DND-41 (cell line): ENCODE results near the gene ALDOA.

Experiments used
- ATAC-seq: fragments of 200-7000 bp; cut with Tn5 transposase; 3 replicates; pipeline ENCODE4 v1.9.1; 2021; ENCODE audit warnings: low read depth; ENCODE audit not compliant: insufficient read depth
- DNase-seq: peaks from one replicate; pipeline ENCODE4 v3.0.0-alpha.2; 2020
- H2AFZ ChIP-seq: 2 replicates; pipeline ENCODE4 v1.6.0; 2012; ENCODE audit warnings: low read depth, low read length
- H3K27ac ChIP-seq: 2 replicates; pipeline ENCODE4 v1.5.1; 2012; ENCODE audit warnings: low read length, inconsistent platforms
- H3K27me3 ChIP-seq: fragments of 200-600 bp; sonication (generic); 2 replicates; pipeline ENCODE4 v1.6.0; 2012; ENCODE audit warnings: low read length, mild to moderate bottlenecking, inconsistent platforms; ENCODE audit not compliant: insufficient read depth, poor library complexity
- H3K36me3 ChIP-seq: 2 replicates; pipeline ENCODE4 v1.5.1; 2012; ENCODE audit warnings: low read length, inconsistent platforms; ENCODE audit not compliant: insufficient read depth
- H3K4me1 ChIP-seq: 2 replicates; pipeline ENCODE4 v1.5.1; 2012; ENCODE audit warnings: mild to moderate bottlenecking, low read length; ENCODE audit not compliant: insufficient read depth
- H3K4me2 ChIP-seq: 2 replicates; pipeline ENCODE4 v1.6.0; 2012; ENCODE audit warnings: mild to moderate bottlenecking, moderate library complexity, low read length, inconsistent platforms; ENCODE audit not compliant: insufficient read depth
- H3K4me3 ChIP-seq, 2 experiments: fragments of 200-600 bp in 1 of 2; shearing (Covaris generic) in 1 of 2; 2 replicates each; pipeline ENCODE4 v1.5.1; 2012 to 2016; ENCODE audit warnings: inconsistent platforms in 2 of 2, low read length in 2 of 2, mild to moderate bottlenecking in 2 of 2, low read depth in 1 of 2, moderate library complexity in 1 of 2
- H3K79me2 ChIP-seq: 2 replicates; pipeline ENCODE4 v1.6.0; 2012; ENCODE audit warnings: low read length, inconsistent platforms; ENCODE audit not compliant: insufficient read depth
- H3K9ac ChIP-seq: 2 replicates; pipeline ENCODE4 v1.6.0; 2012; ENCODE audit warnings: low read depth, mild to moderate bottlenecking, inconsistent platforms, low read length, moderate library complexity
- H3K9me3 ChIP-seq: 2 replicates; pipeline ENCODE4 v1.5.1; 2012; ENCODE audit warnings: low read length, moderate library complexity, mild to moderate bottlenecking, inconsistent platforms; ENCODE audit not compliant: insufficient read depth, severe bottlenecking
- H4K20me1 ChIP-seq: 2 replicates; pipeline ENCODE4 v1.6.0; 2012; ENCODE audit warnings: low read length; ENCODE audit not compliant: insufficient read depth
- CTCF ChIP-seq: IDR thresholded peaks from 2 replicates; pipeline ENCODE4 v1.5.1; 2012; ENCODE audit warnings: borderline replicate concordance, low read length, moderate library complexity, mild to moderate bottlenecking; ENCODE audit not compliant: poor library complexity, severe bottlenecking; ENCODE audit errors: extremely low read depth
- EZH2 ChIP-seq: IDR thresholded peaks from 3 replicates; pipeline ENCODE4 v1.6.1; 2012; ENCODE audit warnings: borderline replicate concordance, low read depth, mild to moderate bottlenecking, moderate library complexity, low read length, inconsistent platforms; ENCODE audit not compliant: severe bottlenecking

Gene ALDOA

GRCh38 chr16:30065943-30066760 lies 592 bp downstream of the ALDOA start:
- Histone ChIP-seq H3K4me2 (peak overlapping the region; percentile 93), H3K9me3 (no peaks in the 10 kb centered on the region), H3K79me2 (peaks cover 66% of the 10 kb centered on the region), H4K20me1 (peaks cover 47% of the 10 kb centered on the region), H3K36me3 (peaks cover 56% of the 10 kb centered on the region), H3K27me3 (no peaks in the 10 kb centered on the region), H3K9ac (peak overlapping the region; percentile 94), H3K4me1 (peaks cover 49% of the 10 kb centered on the region), H2AFZ (no peak overlapping the region), H3K4me3 (peak overlapping the region; percentile 83 to 89), H3K27ac (peak overlapping the region; percentile 83)
- TF ChIP-seq EZH2 = no peak
- peak; percentile 3 for TF ChIP-seq CTCF
- DNase-seq (no peak), ATAC-seq (0 out of 3 replicates have a peak, but pooled peaks have one; percentile 1)

GRCh38 chr16:30066761-30067583 lies 1.4 kb downstream of the ALDOA start:
- Histone ChIP-seq H3K4me1 (peaks cover 49% of the 10 kb centered on the region), H3K27ac (peak overlapping the region; percentile 83), H3K79me2 (peaks cover 66% of the 10 kb centered on the region), H4K20me1 (peaks cover 47% of the 10 kb centered on the region), H3K36me3 (peaks cover 64% of the 10 kb centered on the region), H3K27me3 (no peaks in the 10 kb centered on the region), H3K9me3 (no peaks in the 10 kb centered on the region), H2AFZ (no peak overlapping the region), H3K9ac (peak overlapping the region; percentile 94), H3K4me2 (peak overlapping the region; percentile 93), H3K4me3 (peak overlapping the region; percentile 83 to 89)
- TF ChIP-seq CTCF = no peak
- TF ChIP-seq EZH2 = no peak
- DNase-seq = no peak
- ATAC-seq = no peak

GRCh38 chr16:30067584-30067916 lies 2.0 kb downstream of the ALDOA start:
- Histone ChIP-seq H4K20me1 (peaks cover 47% of the 10 kb centered on the region), H3K27ac (peak overlapping the region; percentile 83; the same call in 1 of the 2 replicates), H3K27me3 (no peaks in the 10 kb centered on the region), H2AFZ (no peak overlapping the region), H3K4me1 (peaks cover 49% of the 10 kb centered on the region), H3K9ac (peak overlapping the region; percentile 94), H3K36me3 (peaks cover 69% of the 10 kb centered on the region), H3K4me3 (peak overlapping the region in 1 of 2 experiments; percentile 89; a peak in 2 of 4 replicates), H3K79me2 (peaks cover 66% of the 10 kb centered on the region), H3K4me2 (peak overlapping the region; percentile 93), H3K9me3 (no peaks in the 10 kb centered on the region)
- ATAC-seq (no peak), DNase-seq (no peak)
- TF ChIP-seq EZH2 = no peak
- TF ChIP-seq CTCF = no peak
